Gastrocnemius medialis (tissue), 4 donors: Measurements from ENCODE around the gene SCN3B.

ENCODE experiments used
- CTCF ChIP-seq, 5 experiments: fragments of 450-650 bp in 3 of 5; fragments of 200-600 bp in 2 of 5; sonication (generic) in 2 of 5; IDR thresholded peaks in 4 of 5; conservative IDR thresholded peaks in 1 of 5; 1 replicate in 4 of 5; 2 replicates in 1 of 5; pipeline ENCODE4 v1.5.1; 2016 to 2019; ENCODE audit warnings: antibody characterized with exemption in 5 of 5, mild to moderate bottlenecking in 3 of 5, moderate library complexity in 3 of 5
- POLR2A ChIP-seq, 2 donors: fragments of 450-650 bp; IDR thresholded peaks; one replicate each; pipeline ENCODE4 v1.6.1; 2017; ENCODE audit warnings: antibody characterized with exemption in 2 of 2, mild to moderate bottlenecking in 2 of 2, moderate library complexity in 2 of 2

GRCh38 chr11:123601743-123602142 lies 52.7 kb downstream of the SCN3B start:
- TF ChIP-seq CTCF (IDR thresholded peaks at IDR 0.05 in 4 of 5, conservative IDR thresholded peaks at IDR 0.05 in 1 of 5) (no peak), POLR2A (IDR thresholded peaks at IDR 0.05) (no peak)
